OCI-LY1 (cell line): ENCODE data around the gene CACNA2D3.

Source experiments
- EZH2 ChIP-seq: fragments of 200-600 bp; sonication (generic), shearing (Covaris generic); IDR thresholded peaks from 2 replicates; pipeline ENCODE4 v1.8.0; 2017; ENCODE audit warnings: borderline replicate concordance, mixed run types, mild to moderate bottlenecking, antibody characterized with exemption, low read length, moderate library complexity, mixed read lengths
- TF ChIP-seq, protein P1 (sequence below): fragments of 200-600 bp; sonication (generic), shearing (Covaris generic); IDR thresholded peaks from 2 replicates; pipeline ENCODE4 v1.5.1; 2017; ENCODE audit warnings: mild to moderate bottlenecking, antibody characterized with exemption, low read length, moderate library complexity, mixed read lengths

DNA sequence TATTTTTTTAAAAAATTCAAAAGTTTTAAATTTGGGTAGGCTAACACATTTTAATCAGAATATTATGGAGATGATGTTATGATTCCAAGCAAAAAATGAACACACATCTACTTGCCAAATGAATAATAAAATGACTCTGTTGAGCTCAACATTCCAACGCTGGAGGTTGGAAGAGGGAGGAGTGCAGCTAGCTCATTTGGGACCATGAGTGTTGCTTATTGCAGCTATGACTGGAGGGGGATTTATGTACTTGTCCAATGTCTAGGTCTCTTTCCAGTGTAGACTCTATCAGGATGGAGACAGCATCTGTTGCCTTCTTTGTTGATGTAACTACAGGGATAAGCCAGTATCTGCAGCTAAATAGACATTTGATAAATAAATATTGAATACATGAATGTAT, 310.6 kb downstream of the CACNA2D3 start:
- TF ChIP-seq, protein P1, sequence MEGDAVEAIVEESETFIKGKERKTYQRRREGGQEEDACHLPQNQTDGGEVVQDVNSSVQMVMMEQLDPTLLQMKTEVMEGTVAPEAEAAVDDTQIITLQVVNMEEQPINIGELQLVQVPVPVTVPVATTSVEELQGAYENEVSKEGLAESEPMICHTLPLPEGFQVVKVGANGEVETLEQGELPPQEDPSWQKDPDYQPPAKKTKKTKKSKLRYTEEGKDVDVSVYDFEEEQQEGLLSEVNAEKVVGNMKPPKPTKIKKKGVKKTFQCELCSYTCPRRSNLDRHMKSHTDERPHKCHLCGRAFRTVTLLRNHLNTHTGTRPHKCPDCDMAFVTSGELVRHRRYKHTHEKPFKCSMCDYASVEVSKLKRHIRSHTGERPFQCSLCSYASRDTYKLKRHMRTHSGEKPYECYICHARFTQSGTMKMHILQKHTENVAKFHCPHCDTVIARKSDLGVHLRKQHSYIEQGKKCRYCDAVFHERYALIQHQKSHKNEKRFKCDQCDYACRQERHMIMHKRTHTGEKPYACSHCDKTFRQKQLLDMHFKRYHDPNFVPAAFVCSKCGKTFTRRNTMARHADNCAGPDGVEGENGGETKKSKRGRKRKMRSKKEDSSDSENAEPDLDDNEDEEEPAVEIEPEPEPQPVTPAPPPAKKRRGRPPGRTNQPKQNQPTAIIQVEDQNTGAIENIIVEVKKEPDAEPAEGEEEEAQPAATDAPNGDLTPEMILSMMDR, result no peak
- TF ChIP-seq EZH2, result no peak
